Lower lobe of right lung (tissue), 2 donors: ENCODE results near the gene KCNJ6. TPM values are rescaled to one million over a fixed set of nuclear protein-coding genes. Genes with fewer than 3 reads are reported as not detected.

Experiments used
- ATAC-seq, 2 donors: fragments of 200-7000 bp; cut with Tn5 transposase; one replicate each; pipeline ENCODE4 v1.9.1; 2020 to 2022; ENCODE audit warnings: mild to moderate bottlenecking in 2 of 2, moderate library complexity in 2 of 2
- DNase-seq: peaks from one replicate; pipeline ENCODE4 v3.0.0-alpha.2; 2020
- H3K27ac ChIP-seq: fragments of 200-600 bp; one replicate; pipeline ENCODE4 v1.8.0; 2022
- H3K27me3 ChIP-seq: fragments of 200-600 bp; one replicate; pipeline ENCODE4 v1.8.0; 2022; ENCODE audit warnings: low read depth
- H3K36me3 ChIP-seq: fragments of 200-600 bp; one replicate; pipeline ENCODE4 v1.8.0; 2022; ENCODE audit warnings: mild to moderate bottlenecking
- H3K4me1 ChIP-seq: fragments of 200-600 bp; one replicate; pipeline ENCODE4 v1.8.0; 2022
- H3K4me3 ChIP-seq: fragments of 200-600 bp; one replicate; pipeline ENCODE4 v1.8.0; 2022; ENCODE audit warnings: mild to moderate bottlenecking
- H3K9me3 ChIP-seq: fragments of 200-600 bp; one replicate; pipeline ENCODE4 v1.8.0; 2022
- CTCF ChIP-seq: fragments of 200-600 bp; IDR thresholded peaks from one replicate; pipeline ENCODE4 v1.8.0; 2022; ENCODE audit warnings: antibody characterized with exemption, mild to moderate bottlenecking
- intact Hi-C: fragments of 100-400 bp; cut with DNase I; formaldehyde crosslinking; loops from one replicate; pipeline ENCODE4 v1.11.0; 2022
- total RNA-seq: library from RNA; stranded (reverse); fragmentation: NEBNext Ultra II Directional; extraction: Animal tissue kit (Norgen Biotek cat#: 25700); gene quantifications from one replicate; pipeline ENCODE4 v1.2.1, GENCODE V29; 2021
- donor health status: DM: no; HTN: yes; CAD: no; lungs with severe emphysema.

The KCNJ6 gene
- total RNA-seq, 1 donor from 2014 or later = 0.09 TPM

GRCh38 chr21:37614351-37614875 is 301.8 kb downstream of the KCNJ6 start:
- no peak overlapping the region for H3K27ac ChIP-seq
- no peaks in the 10 kb centered on the region for H3K4me1 ChIP-seq
- TF ChIP-seq CTCF = no peak
- ATAC-seq = no peak
- no peaks in the 10 kb centered on the region for H3K36me3 ChIP-seq
- intact Hi-C loops = no loop called here
- no peaks in the 10 kb centered on the region for H3K9me3 ChIP-seq
- no peak for DNase-seq
- no peak overlapping the region for H3K4me3 ChIP-seq
- H3K27me3 ChIP-seq = no peaks in the 10 kb centered on the region

GRCh38 chr21:37607081-37607480 is 309.2 kb downstream of the KCNJ6 start:
- no peak overlapping the region for H3K27ac ChIP-seq
- DNase-seq = no peak
- no peaks in the 10 kb centered on the region for H3K27me3 ChIP-seq
- no peak for ATAC-seq
- no peak overlapping the region for H3K4me3 ChIP-seq
- H3K36me3 ChIP-seq = no peaks in the 10 kb centered on the region
- no peak for TF ChIP-seq CTCF
- H3K4me1 ChIP-seq = no peaks in the 10 kb centered on the region
- intact Hi-C loops = no loop called here
- H3K9me3 ChIP-seq = no peaks in the 10 kb centered on the region

GRCh38 chr21:37606549-37606948 is 309.7 kb downstream of the KCNJ6 start:
- no peaks in the 10 kb centered on the region for H3K36me3 ChIP-seq
- no peaks in the 10 kb centered on the region for H3K9me3 ChIP-seq
- no peak overlapping the region for H3K27ac ChIP-seq
- no peaks in the 10 kb centered on the region for H3K4me1 ChIP-seq
- H3K27me3 ChIP-seq = no peaks in the 10 kb centered on the region
- no peak overlapping the region for H3K4me3 ChIP-seq
- TF ChIP-seq CTCF = no peak
- intact Hi-C loops = no loop called here
- no peak for DNase-seq
- no peak for ATAC-seq

- TF ChIP-seq CTCF = no peak
- no peak for DNase-seq
- Histone ChIP-seq H3K27ac (no peak overlapping the region), H3K9me3 (no peaks in the 10 kb centered on the region), H3K36me3 (no peaks in the 10 kb centered on the region), H3K4me1 (no peaks in the 10 kb centered on the region), H3K27me3 (no peaks in the 10 kb centered on the region), H3K4me3 (no peak overlapping the region)
- ATAC-seq = no peak
- intact Hi-C loops = no loop called here
Observed at GRCh38 chr21:37605006-37605405, 311.3 kb downstream of the KCNJ6 start.

- ATAC-seq (no peak), DNase-seq (no peak)
- Histone ChIP-seq H3K27ac (no peak overlapping the region), H3K9me3 (no peaks in the 10 kb centered on the region), H3K36me3 (no peaks in the 10 kb centered on the region), H3K4me1 (no peaks in the 10 kb centered on the region), H3K4me3 (no peak overlapping the region), H3K27me3 (no peaks in the 10 kb centered on the region)
- no peak for TF ChIP-seq CTCF
- intact Hi-C loops = no loop called here
Observed at GRCh38 chr21:37603129-37603528, 313.1 kb downstream of the KCNJ6 start.

- intact Hi-C loops = no loop called here
- Histone ChIP-seq H3K4me1 (no peaks in the 10 kb centered on the region), H3K27ac (no peak overlapping the region), H3K36me3 (no peaks in the 10 kb centered on the region), H3K4me3 (no peak overlapping the region), H3K9me3 (no peaks in the 10 kb centered on the region), H3K27me3 (no peaks in the 10 kb centered on the region)
- ATAC-seq (no peak), DNase-seq (no peak)
- no peak for TF ChIP-seq CTCF
Observed at GRCh38 chr21:37601915-37602314, 314.3 kb downstream of the KCNJ6 start.
